ENCODE results near the gene GALNT14.

GALNT14 gene

DNA sequence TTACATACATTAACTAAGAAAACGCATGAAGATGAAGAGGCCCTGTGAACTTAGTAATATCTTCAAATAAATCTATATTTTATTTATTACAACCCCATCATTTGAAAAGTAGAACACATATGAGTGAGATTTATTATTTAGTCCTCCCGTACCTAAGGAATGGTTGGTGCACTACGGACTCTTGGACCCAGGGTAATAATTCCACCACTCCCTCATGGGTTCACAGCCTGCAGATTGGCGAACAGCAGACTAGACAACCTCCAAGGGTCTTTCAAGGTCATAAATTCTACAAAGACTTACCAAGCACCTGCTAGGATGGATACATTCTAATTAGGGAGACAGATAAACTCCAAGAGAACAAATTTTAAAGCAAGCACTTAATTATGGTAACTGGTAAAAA is 51.6 kb downstream of the GALNT14 start:
- no peak for DNase-seq (ENCODE audit: low spot score)

GRCh38 chr2:31083234-31083993 is 54.8 kb downstream of the GALNT14 start:
- DNase-seq (ENCODE audit: low spot score), result no peak

GRCh38 chr2:31082002-31082401 is 56.2 kb downstream of the GALNT14 start:
- no peak for DNase-seq (ENCODE audit: low spot score)

DNA sequence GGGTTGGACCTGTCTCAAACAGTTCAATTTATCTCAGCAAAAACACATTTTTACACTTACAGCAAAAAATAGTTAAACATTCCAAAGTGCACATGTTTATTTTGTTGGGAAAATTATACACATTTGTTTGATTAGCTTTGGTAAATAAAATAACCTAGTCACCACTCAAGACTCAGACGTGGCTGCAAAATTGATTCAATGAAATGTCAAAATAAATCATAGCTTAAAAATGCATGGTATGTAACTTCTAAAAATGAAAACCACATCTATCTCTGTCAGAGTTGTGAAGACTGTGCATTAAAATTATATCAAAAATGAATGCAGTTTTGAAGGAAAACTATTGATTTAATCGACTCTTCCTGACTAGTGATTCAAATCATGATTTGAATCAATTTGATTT is 56.7 kb downstream of the GALNT14 start:
- DNase-seq (ENCODE audit: low spot score), result no peak

DNA sequence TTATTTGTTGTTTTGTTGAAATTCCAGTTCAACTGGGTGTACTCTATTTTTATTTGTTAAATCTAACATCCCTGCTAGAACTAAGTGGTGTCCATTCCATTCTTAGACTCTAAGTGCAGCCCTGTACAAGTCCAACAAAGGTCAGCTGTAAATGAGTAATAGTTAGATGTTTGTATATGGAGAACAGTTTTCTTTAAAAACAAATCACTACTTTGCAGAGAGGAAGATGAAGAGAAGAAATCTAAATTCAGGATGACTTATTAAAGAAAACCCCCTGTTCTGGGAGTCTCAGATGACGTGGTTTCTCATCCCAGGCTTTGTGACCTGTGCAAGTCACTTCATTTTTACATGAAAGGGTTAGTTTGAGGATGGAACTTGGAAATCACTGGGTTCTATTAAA is 57.9 kb downstream of the GALNT14 start:
- DNase-seq (ENCODE audit: low spot score), result no peak

- no peak for DNase-seq (ENCODE audit: low spot score)
These were observed 58.6 kb downstream of the GALNT14 start for GRCh38 chr2:31079665-31080064.

- DNase-seq (ENCODE audit: low spot score), result no peak
These were observed 59.6 kb downstream of the GALNT14 start for GRCh38 chr2:31078579-31079105.

GRCh38 chr2:31078011-31078410 is 60.2 kb downstream of the GALNT14 start:
- DNase-seq (ENCODE audit: low spot score), result no peak

- no peak for DNase-seq (ENCODE audit: low spot score)
These were observed 62.2 kb downstream of the GALNT14 start for GRCh38 chr2:31075941-31076590.

DNA sequence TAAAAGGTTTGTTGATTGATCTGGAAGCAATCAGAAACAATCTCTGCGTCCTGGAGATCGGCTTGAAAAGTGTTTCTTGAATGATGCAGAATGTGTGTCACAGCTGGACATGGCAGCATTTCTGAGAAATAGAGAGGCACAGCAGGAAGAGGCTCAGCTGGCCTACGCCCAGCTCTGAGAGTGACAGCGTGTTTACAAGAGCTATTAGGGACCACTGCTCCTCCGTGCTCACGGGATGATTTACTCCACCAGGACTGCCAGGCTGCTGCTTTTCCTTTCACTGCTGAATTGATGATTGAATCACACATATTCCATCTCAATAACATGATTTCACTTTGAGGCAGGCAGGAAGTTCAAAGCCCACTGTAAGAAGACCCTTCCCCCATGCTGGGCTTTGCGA is 62.8 kb downstream of the GALNT14 start:
- no peak for DNase-seq (ENCODE audit: low spot score)

DNA sequence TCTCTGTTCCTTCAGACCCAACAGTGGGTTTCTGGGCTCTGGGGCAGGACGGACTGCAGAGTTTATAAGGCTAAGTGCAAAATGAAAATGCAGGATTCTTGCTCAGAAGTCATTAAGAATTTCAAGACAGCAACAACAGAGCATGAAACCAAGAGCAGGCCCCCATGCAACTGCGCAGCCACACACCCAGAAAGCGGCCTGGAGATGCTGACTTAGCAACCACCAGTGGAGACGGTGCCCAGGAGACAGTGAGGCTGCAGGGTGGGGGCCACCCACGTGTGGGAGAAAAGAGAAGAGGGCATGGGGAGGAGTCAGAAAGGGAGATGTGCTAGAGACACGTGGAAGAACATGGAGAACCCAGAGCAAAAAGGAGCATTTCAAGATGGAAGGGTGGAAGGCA is 66.5 kb downstream of the GALNT14 start:
- no peak for DNase-seq (ENCODE audit: low spot score)

DNA sequence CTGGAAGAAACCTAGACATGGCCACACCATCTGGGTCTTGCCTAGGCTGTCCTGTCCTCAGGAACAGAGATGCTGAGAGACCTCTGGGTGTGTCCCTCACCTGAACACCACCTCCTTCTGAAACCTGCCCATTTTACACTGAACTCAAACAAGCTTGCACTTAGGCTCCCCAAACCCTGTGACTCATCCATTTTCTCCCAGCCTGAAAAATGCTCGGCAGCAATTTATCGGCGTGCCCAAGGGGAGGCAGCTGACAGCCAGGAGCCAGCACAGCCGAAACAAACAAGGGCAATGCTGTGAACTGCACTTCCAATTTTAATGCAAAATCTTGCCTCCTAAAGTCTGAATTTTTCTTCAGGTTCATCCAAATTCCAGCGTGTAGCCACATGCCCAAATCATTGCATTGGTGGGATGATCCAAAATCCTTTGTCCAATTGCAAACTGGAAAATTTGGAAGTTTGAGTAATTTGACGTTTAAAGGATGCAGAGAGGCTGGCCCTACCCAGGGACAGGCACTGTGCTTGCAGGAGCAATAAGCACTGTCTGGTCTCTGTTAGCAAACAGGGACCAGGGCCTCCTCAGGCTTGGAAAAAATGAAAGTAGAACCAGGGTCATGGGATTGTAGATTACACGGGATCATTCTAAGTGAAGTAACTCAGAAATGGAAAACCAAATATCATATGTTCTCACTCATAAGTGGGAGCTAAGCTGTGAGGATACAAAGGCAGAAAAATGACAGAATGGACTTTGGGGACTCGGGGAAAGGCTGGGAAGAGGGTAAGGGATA is 67.7 kb downstream of the GALNT14 start:
- no peak for DNase-seq (ENCODE audit: low spot score)

GRCh38 chr2:31069643-31070325 is 68.5 kb downstream of the GALNT14 start:
- no peak for DNase-seq (ENCODE audit: low spot score)

GRCh38 chr2:31067259-31067658 is 71.0 kb downstream of the GALNT14 start:
- no peak for DNase-seq (ENCODE audit: low spot score)

DNA sequence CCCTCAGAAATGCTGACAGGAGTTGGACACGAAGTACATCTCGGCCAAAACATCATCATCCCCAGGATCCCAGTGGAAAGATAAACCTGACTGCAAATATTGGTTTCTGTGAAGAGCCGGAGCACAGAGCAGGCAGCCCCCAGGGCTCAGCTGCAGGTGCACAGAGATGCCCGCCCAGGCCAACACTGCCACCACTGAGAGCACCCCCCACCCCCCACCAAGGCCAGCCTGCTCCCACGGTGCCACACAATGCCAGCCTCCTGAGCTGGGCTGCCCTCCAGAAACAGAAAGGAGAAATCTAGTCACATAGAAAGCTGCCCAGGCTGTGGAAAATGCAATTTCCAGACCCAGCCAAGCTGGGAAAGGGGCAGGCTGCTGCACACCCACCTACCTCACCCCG is 71.7 kb downstream of the GALNT14 start:
- DNase-seq (ENCODE audit: low spot score), result no peak

DNA sequence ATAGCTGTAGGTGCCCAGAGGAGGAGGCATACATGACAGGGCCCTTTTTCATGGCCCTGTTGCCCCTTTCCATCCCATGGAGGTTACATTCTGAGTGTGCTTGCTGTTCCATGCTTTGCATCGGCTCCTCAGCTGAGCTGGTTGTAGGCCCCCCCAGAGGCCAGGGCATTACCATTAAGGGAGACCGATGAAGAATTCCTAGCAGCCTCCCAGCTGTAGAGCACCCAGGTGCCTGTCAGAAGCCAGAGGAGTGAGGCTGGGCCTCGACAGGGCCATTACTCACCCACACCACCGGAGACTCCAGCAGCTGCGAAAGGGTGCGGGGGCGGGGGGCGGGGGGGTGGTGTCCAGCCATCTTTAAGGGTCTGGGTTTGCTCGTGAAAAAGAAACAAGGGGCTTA is 72.2 kb downstream of the GALNT14 start:
- DNase-seq (ENCODE audit: low spot score), result no peak

GRCh38 chr2:31065356-31065755 is 72.9 kb downstream of the GALNT14 start:
- DNase-seq (ENCODE audit: low spot score), result no peak

GRCh38 chr2:31060397-31060796 is 77.8 kb downstream of the GALNT14 start:
- DNase-seq (ENCODE audit: low spot score), result no peak

GRCh38 chr2:31058096-31059035 is 79.9 kb downstream of the GALNT14 start:
- DNase-seq (ENCODE audit: low spot score), result no peak

DNA sequence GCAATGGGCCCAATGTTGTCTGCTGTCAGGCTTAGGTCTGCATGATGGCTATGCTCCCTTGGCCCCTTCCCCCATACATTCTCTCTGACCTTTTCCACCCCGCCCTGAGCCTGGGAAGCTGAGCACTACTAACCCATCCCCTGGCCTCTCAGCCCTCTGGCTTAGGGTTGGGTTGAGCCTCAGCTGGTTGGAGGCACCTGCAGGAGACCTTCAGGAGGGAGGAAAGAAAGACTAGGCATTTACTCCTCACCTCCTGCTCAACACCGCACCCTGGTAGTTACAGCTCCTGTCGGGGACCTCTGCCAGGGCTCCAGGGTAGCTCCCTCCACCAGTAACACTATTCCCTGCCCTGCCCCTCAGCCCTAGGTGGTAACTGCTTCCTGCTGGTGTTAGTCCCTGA is 80.5 kb downstream of the GALNT14 start:
- DNase-seq (ENCODE audit: low spot score), result no peak

GRCh38 chr2:31055938-31056337 is 82.3 kb downstream of the GALNT14 start:
- DNase-seq (ENCODE audit: low spot score), result no peak

All from HuH-7.5 (cell line).